ENCODE data around the gene FOXD1. TPM values are rescaled to one million over a fixed set of nuclear protein-coding genes. Genes with fewer than 3 reads are reported as not detected.

Gene FOXD1
- total and polyA plus RNA-seq, 2 of the 8 experiments (the other 6 are each of a cell fraction or from before 2014, with no cell fraction given), result 0.11 to 1.1 TPM

- no peak overlapping the region for H3K4ac ChIP-seq (replicated peaks; ENCODE audit: insufficient read length, low read depth, low read length)
- no peak overlapping the region for H2BK5ac ChIP-seq (ENCODE audit: low read depth, low read length)
- no peak overlapping the region; the same call in 1 of the 2 replicates for H2BK12ac ChIP-seq (ENCODE audit: low read depth, low read length)
- H4K5ac ChIP-seq (ENCODE audit: insufficient read length, low read depth, low read length), result no peak overlapping the region
- H2AK5ac ChIP-seq (ENCODE audit: low read depth, low read length), result no peak overlapping the region
- ChIA-PET CTCF (ENCODE audit: partially characterized antibody) (interaction anchor here (1.2 to 6.1 kb wide), 6 partner anchors 8 to 45 kb away, joined by 3 to 53 read pairs (median 10); no protein-coding TSS in a partner anchor), POLR2A (ENCODE audit: partially characterized antibody) (interaction anchor here (1.0 to 7.7 kb wide), 4 partner anchors 9 to 47 kb away, joined by 3 to 170 read pairs (median 42); partner anchors contain the start of gene FOXD1)
- no peak overlapping the region for H3K18ac ChIP-seq (ENCODE audit: extremely low read depth, low read length)
- no peak overlapping the region; a peak in 1 of 4 replicates for H3K4me2 ChIP-seq (ENCODE audit: insufficient read depth in 1 of 2, low read depth in 2 of 2, low read length in 2 of 2)
- H3K27ac ChIP-seq (ENCODE audit: low read depth, low read length), result no peak overlapping the region
- WGBS, 2 experiments (ENCODE audit: extremely low coverage in 1 of 2, insufficient coverage in 1 of 2, insufficient read length in 1 of 2, insufficient replicate concordance in 2 of 2, low coverage in 1 of 2, low lambda C conversion rate in 2 of 2, missing lambda C conversion rate in 1 of 2), result 99% methylated on average over 4 of the region's 4 CpGs; no CpG with 5 or more reads in 1 of the 2 experiments
- FAIRE-seq (no peak), DNase-seq (ENCODE audit: low read depth in 1 of 2, low spot score in 2 of 2) (no peak)
- H3K56ac ChIP-seq (replicated peaks; ENCODE audit: insufficient read length, low read depth, low read length), result no peak overlapping the region
- no peak overlapping the region for H3K14ac ChIP-seq (ENCODE audit: insufficient read length)
- peaks cover 13 to 37% of the 10 kb centered on the region in 2 experiments for H3K79me2 ChIP-seq (ENCODE audit: control insufficient read depth in 1 of 2, insufficient read depth in 2 of 2, low read length in 2 of 2)
- H3K9me3 ChIP-seq (ENCODE audit: insufficient read depth in 2 of 2, low read depth in 1 of 2, low read length in 1 of 2), result no peaks in the 10 kb centered on the region
- H4K20me1 ChIP-seq (replicated peaks in 1 of 2; ENCODE audit: control insufficient read depth in 1 of 2, insufficient read depth in 2 of 2, low read length in 2 of 2), result no peaks in the 10 kb centered on the region
- no peak overlapping the region for H2AFZ ChIP-seq (ENCODE audit: low read length)
- H3K23me2 ChIP-seq (ENCODE audit: low read depth, low read length), result peaks cover 9% of the 10 kb centered on the region
- H3K27me3 ChIP-seq (replicated peaks in 1 of 4; ENCODE audit: control insufficient read depth in 3 of 4, extremely low read depth in 1 of 4, insufficient read depth in 3 of 4, low read length in 3 of 4), result no peaks in the 10 kb centered on the region
- no peak overlapping the region for H3K23ac ChIP-seq (ENCODE audit: insufficient read length)
- H2BK20ac ChIP-seq (ENCODE audit: low read length), result no peak overlapping the region
- H3K4me3 ChIP-seq (ENCODE audit: extremely low read depth in 1 of 4, insufficient read depth in 2 of 4, low read depth in 3 of 4, low read length in 4 of 4), result no peak overlapping the region
- H3K9ac ChIP-seq (replicated peaks in 1 of 4; ENCODE audit: extremely low read depth in 1 of 4, low read depth in 3 of 4, low read length in 3 of 4), result peak overlapping the region in 1 of 4 experiments; percentile 25; a peak in 1 of 7 replicates
- H2BK120ac ChIP-seq (replicated peaks; ENCODE audit: low read depth, low read length), result no peak overlapping the region
- H4K8ac ChIP-seq (ENCODE audit: extremely low read depth, insufficient read depth, low read length), result no peak overlapping the region
- no peaks in the 10 kb centered on the region for H3K79me1 ChIP-seq (ENCODE audit: low read depth, low read length)
- no peak overlapping the region for H4K91ac ChIP-seq (replicated peaks; ENCODE audit: insufficient read length, low read length)
- H2BK15ac ChIP-seq (ENCODE audit: low read length), result no peak overlapping the region
- H3K36me3 ChIP-seq (ENCODE audit: control insufficient read depth in 2 of 4, insufficient read depth in 4 of 4, low read length in 3 of 4), result peaks cover 0 to 18% (median 0%) of the 10 kb centered on the region in 4 experiments; a peak in 3 of 8 replicates
- H3K4me1 ChIP-seq (replicated peaks in 1 of 4; ENCODE audit: control insufficient read depth in 3 of 4, insufficient read depth in 4 of 4, low read length in 3 of 4), result peaks cover 1 to 12% (median 4%) of the 10 kb centered on the region in 4 experiments; a peak in 6 of 7 replicates
- TF ChIP-seq RNF2 (IDR thresholded peaks at IDR 0.05; ENCODE audit: borderline replicate concordance, low read depth, low read length, missing control alignments, poor library complexity, severe bottlenecking), result no peak
- no peak for TF ChIP-seq CTCF (IDR thresholded peaks at IDR 0.05; ENCODE audit: control extremely low read depth in 1 of 3, insufficient read depth in 1 of 3, low read depth in 1 of 3, low read length in 3 of 3)
- no peak for TF ChIP-seq KDM4A (IDR thresholded peaks at IDR 0.05; ENCODE audit: low read depth, low read length, severe bottlenecking)
- TF ChIP-seq YY1 (IDR thresholded peaks at IDR 0.05; ENCODE audit: low read depth, low read length), result no peak
- no peak for TF ChIP-seq SIX5 (IDR thresholded peaks at IDR 0.05; ENCODE audit: low read depth, low read length)
- no peak for TF ChIP-seq KDM1A (IDR thresholded peaks at IDR 0.05; ENCODE audit: borderline replicate concordance, low read length)
- no peak for TF ChIP-seq CHD2 (IDR thresholded peaks at IDR 0.05; ENCODE audit: low read length)
- TF ChIP-seq JUND (IDR thresholded peaks at IDR 0.05; ENCODE audit: low read length), result no peak
- TF ChIP-seq BRCA1 (IDR thresholded peaks at IDR 0.05; ENCODE audit: low read depth, low read length), result no peak
- no peak for TF ChIP-seq CBX8 (IDR thresholded peaks at IDR 0.05; ENCODE audit: borderline replicate concordance, low read depth, low read length)
These were observed 47.3 kb upstream of the FOXD1 start for GRCh38 chr5:73495772-73496335.

All from H1 (cell line).